Neural progenitor cell (in vitro differentiated cells): ENCODE results near the gene RAB15. TPM values are rescaled to one million over a fixed set of nuclear protein-coding genes. Genes with fewer than 3 reads are reported as not detected.

ENCODE experiments used
- DNase-seq: peaks from one replicate; pipeline ENCODE4 v3.0.0-alpha.2; 2016; ENCODE audit warnings: low spot score
- H2AFZ ChIP-seq: fragments of 200-600 bp; sonication (generic); replicated peaks from 2 replicates; pipeline ENCODE4 v1.6.1; 2016; ENCODE audit warnings: antibody characterized with exemption
- H3F3A ChIP-seq: fragments of 200-600 bp; sonication (generic); 2 replicates; pipeline ENCODE4 v1.6.1; 2016; ENCODE audit warnings: antibody characterized with exemption, low read depth
- H3K27ac ChIP-seq: fragments of 200-600 bp; sonication (generic); 2 replicates; pipeline ENCODE4 v1.5.1; 2016; ENCODE audit warnings: mild to moderate bottlenecking
- H3K27me3 ChIP-seq: fragments of 200-600 bp; sonication (generic); 2 replicates; pipeline ENCODE4 v1.6.1; 2016; ENCODE audit warnings: mild to moderate bottlenecking, moderate library complexity
- H3K36me3 ChIP-seq: fragments of 200-600 bp; sonication (generic); 2 replicates; pipeline ENCODE4 v1.5.1; 2016
- H3K4me1 ChIP-seq: fragments of 200-600 bp; sonication (generic); 2 replicates; pipeline ENCODE4 v1.6.1; 2016; ENCODE audit warnings: mixed run types
- H3K4me2 ChIP-seq: fragments of 200-600 bp; sonication (generic); 2 replicates; pipeline ENCODE4 v1.6.1; 2016
- H3K4me3 ChIP-seq: fragments of 200-600 bp; sonication (generic); 2 replicates; pipeline ENCODE4 v1.5.1; 2016
- H3K79me2 ChIP-seq: fragments of 200-600 bp; sonication (generic); 2 replicates; pipeline ENCODE4 v1.6.1; 2016; ENCODE audit warnings: low read depth
- H3K9ac ChIP-seq: fragments of 200-600 bp; sonication (generic); 2 replicates; pipeline ENCODE4 v1.6.1; 2016
- H3K9me3 ChIP-seq: fragments of 200-600 bp; sonication (generic); 2 replicates; pipeline ENCODE4 v1.5.1; 2016; ENCODE audit warnings: low read depth
- H4K20me1 ChIP-seq: fragments of 200-600 bp; sonication (generic); 2 replicates; pipeline ENCODE4 v1.6.1; 2016; ENCODE audit warnings: low read depth
- H3K27ac Mint-ChIP-seq: 3 replicates; pipeline ENCODE4 v1.8.0; 2021; ENCODE audit warnings: mixed read lengths
- H3K27me3 Mint-ChIP-seq: 2 replicates; pipeline ENCODE4 v1.8.0; 2022; ENCODE audit warnings: low read depth, mild to moderate bottlenecking, inconsistent platforms, moderate library complexity, mixed read lengths; ENCODE audit not compliant: insufficient read depth
- H3K36me3 Mint-ChIP-seq: 3 replicates; pipeline ENCODE4 v1.8.0; 2021; ENCODE audit warnings: mixed read lengths
- H3K4me1 Mint-ChIP-seq: 3 replicates; pipeline ENCODE4 v1.8.0; 2021; ENCODE audit warnings: mixed read lengths
- H3K4me3 Mint-ChIP-seq: 3 replicates; pipeline ENCODE4 v1.8.0; 2021; ENCODE audit warnings: mild to moderate bottlenecking, moderate library complexity, mixed read lengths
- H3K9me3 Mint-ChIP-seq: 3 replicates; pipeline ENCODE4 v1.8.0; 2020; ENCODE audit warnings: mixed read lengths
- CTCF ChIP-seq: fragments of 200-600 bp; sonication (generic); IDR thresholded peaks from 2 replicates; pipeline ENCODE4 v1.5.1; 2017; ENCODE audit warnings: antibody characterized with exemption, mild to moderate bottlenecking
- EZH2 ChIP-seq: fragments of 200-600 bp; sonication (generic); IDR thresholded peaks from 2 replicates; pipeline ENCODE4 v1.6.1; 2017; ENCODE audit warnings: antibody characterized with exemption, mild to moderate bottlenecking, moderate library complexity
- EZH2phosphoT487 ChIP-seq: fragments of 200-600 bp; sonication (generic); IDR thresholded peaks from 2 replicates; pipeline ENCODE4 v1.6.1; 2017; ENCODE audit warnings: antibody characterized with exemption
- total RNA-seq: library from RNA; depleted of rRNA; stranded (reverse); fragments of >200 nt; gene quantifications from 2 replicates; pipeline ENCODE4 v1.2.3, GENCODE V29; 2015; ENCODE audit warnings: low replicate concordance

RAB15 gene
- total RNA-seq, 1 donor from 2014 or later, result 12.2 TPM

GRCh38 chr14:64958743-64959142, 13.4 kb downstream of the RAB15 start:
- H3K27me3 Mint-ChIP-seq, result no peaks in the 10 kb centered on the region
- H3K27ac Mint-ChIP-seq, result no peak overlapping the region
- H3K4me1 Mint-ChIP-seq, result no peaks in the 10 kb centered on the region

GRCh38 chr14:64958201-64958600, 13.9 kb downstream of the RAB15 start:
- H3K36me3 Mint-ChIP-seq, result peaks cover 2% of the 10 kb centered on the region
- H3K27me3 ChIP-seq, result no peaks in the 10 kb centered on the region
- H3K4me1 Mint-ChIP-seq, result no peaks in the 10 kb centered on the region
- H3K9ac ChIP-seq, result no peak overlapping the region
- no peaks in the 10 kb centered on the region for H3K79me2 ChIP-seq
- peaks cover 10% of the 10 kb centered on the region for H3K4me1 ChIP-seq
- H2AFZ ChIP-seq, result no peak overlapping the region
- H3K4me2 ChIP-seq, result no peak overlapping the region
- TF ChIP-seq CTCF, result no peak
- no peak for TF ChIP-seq EZH2phosphoT487
- no peak for TF ChIP-seq EZH2
- H3F3A ChIP-seq, result no peaks in the 10 kb centered on the region
- H3K4me3 ChIP-seq, result no peak overlapping the region
- H3K27ac Mint-ChIP-seq, result no peak overlapping the region
- no peaks in the 10 kb centered on the region for H3K9me3 ChIP-seq
- no peaks in the 10 kb centered on the region for H3K36me3 ChIP-seq
- no peak for DNase-seq
- H3K27ac ChIP-seq, result no peak overlapping the region
- no peak overlapping the region for H3K4me3 Mint-ChIP-seq
- H3K27me3 Mint-ChIP-seq, result no peaks in the 10 kb centered on the region
- H4K20me1 ChIP-seq, result peaks cover 9% of the 10 kb centered on the region
- H3K9me3 Mint-ChIP-seq, result no peaks in the 10 kb centered on the region

More at GRCh38 chr14:64958743-64959142, 13.4 kb downstream of the RAB15 start:
- Histone ChIP-seq H3K27ac (no peak overlapping the region), H3K4me1 (peaks cover 10% of the 10 kb centered on the region), H3K9me3 (no peaks in the 10 kb centered on the region), H3K27me3 (no peaks in the 10 kb centered on the region), H3K79me2 (no peaks in the 10 kb centered on the region), H3K9ac (no peak overlapping the region), H2AFZ (no peak overlapping the region), H4K20me1 (peaks cover 7% of the 10 kb centered on the region), H3K36me3 (no peaks in the 10 kb centered on the region), H3K4me2 (no peak overlapping the region), H3F3A (no peaks in the 10 kb centered on the region), H3K4me3 (no peak overlapping the region)
- H3K36me3 Mint-ChIP-seq, result peaks cover 2% of the 10 kb centered on the region
- TF ChIP-seq CTCF (no peak), EZH2phosphoT487 (no peak), EZH2 (no peak)
- H3K9me3 Mint-ChIP-seq, result no peaks in the 10 kb centered on the region
- no peak overlapping the region for H3K4me3 Mint-ChIP-seq
- no peak for DNase-seq

GRCh38 chr14:64956697-64957406, 15.3 kb downstream of the RAB15 start:
- no peak overlapping the region for H3K4me2 ChIP-seq
- Mint-ChIP-seq H3K4me1 (no peaks in the 10 kb centered on the region), H3K9me3 (no peaks in the 10 kb centered on the region), H3K36me3 (peaks cover 2% of the 10 kb centered on the region), H3K4me3 (no peak overlapping the region), H3K27me3 (no peaks in the 10 kb centered on the region), H3K27ac (no peak overlapping the region)
- no peak overlapping the region for H3K9ac ChIP-seq
- TF ChIP-seq CTCF (no peak), EZH2phosphoT487 (no peak), EZH2 (no peak)
- no peaks in the 10 kb centered on the region for H3K27me3 ChIP-seq
- peaks cover 10% of the 10 kb centered on the region for H3K4me1 ChIP-seq
- no peaks in the 10 kb centered on the region for H3K9me3 ChIP-seq
- no peaks in the 10 kb centered on the region for H3K36me3 ChIP-seq
- peaks cover 12% of the 10 kb centered on the region for H4K20me1 ChIP-seq
- H3K4me3 ChIP-seq, result no peak overlapping the region
- no peak overlapping the region for H2AFZ ChIP-seq
- H3K79me2 ChIP-seq, result no peaks in the 10 kb centered on the region
- no peak for DNase-seq
- H3F3A ChIP-seq, result no peaks in the 10 kb centered on the region
- no peak overlapping the region for H3K27ac ChIP-seq
